Tibial nerve (tissue), 4 donors: ENCODE data around the gene NSD1. TPM values are rescaled to one million over a fixed set of nuclear protein-coding genes. Genes with fewer than 3 reads are reported as not detected.

Source experiments
- DNase-seq, 2 donors: peaks; one replicate each; pipeline ENCODE4 v3.0.0-alpha.2; 2019; ENCODE audit warnings: low spot score in 2 of 2
- H3K27ac ChIP-seq, 4 donors: fragments of 200-600 bp; sonication (generic) in 3 of 4; one replicate each; pipeline ENCODE4 v1.5.1; 2017 to 2019; ENCODE audit warnings: mild to moderate bottlenecking in 1 of 4
- H3K27me3 ChIP-seq, 2 donors: fragments of 200-600 bp; sonication (generic) in 1 of 2; one replicate each; pipeline versions ENCODE4 v1.5.1 to v1.6.0; 2017 to 2019
- H3K36me3 ChIP-seq, 3 donors: fragments of 200-600 bp; sonication (generic); one replicate each; pipeline ENCODE4 v1.5.1; 2018 to 2019
- H3K4me1 ChIP-seq, 4 donors: fragments of 200-600 bp; sonication (generic) in 3 of 4; one replicate each; pipeline ENCODE4 v1.5.1; 2017 to 2019
- H3K4me3 ChIP-seq, 4 donors: fragments of 200-600 bp; sonication (generic) in 3 of 4; one replicate each; pipeline ENCODE4 v1.5.1; 2017 to 2019; ENCODE audit warnings: mild to moderate bottlenecking in 1 of 4, moderate library complexity in 1 of 4
- H3K9me3 ChIP-seq, 4 donors: fragments of 200-600 bp; sonication (generic) in 3 of 4; one replicate each; pipeline ENCODE4 v1.5.1; 2017 to 2019
- CTCF ChIP-seq, 5 experiments: fragments of 200-600 bp in 3 of 5; fragments of 450-650 bp in 2 of 5; sonication (generic) in 3 of 5; IDR thresholded peaks; one replicate each; pipeline ENCODE4 v1.5.1; 2016 to 2019; ENCODE audit warnings: antibody characterized with exemption in 5 of 5, mild to moderate bottlenecking in 3 of 5, moderate library complexity in 2 of 5
- EP300 ChIP-seq, 2 donors: sonication (generic); formaldehyde crosslinking; IDR thresholded peaks; one replicate each; pipeline ENCODE4 v1.6.1; 2017; ENCODE audit warnings: antibody characterized with exemption in 2 of 2, mild to moderate bottlenecking in 1 of 2
- POLR2A ChIP-seq, 2 donors: fragments of 450-650 bp; IDR thresholded peaks; one replicate each; pipeline ENCODE4 v1.6.1; 2017; ENCODE audit warnings: antibody characterized with exemption in 2 of 2, mild to moderate bottlenecking in 2 of 2, moderate library complexity in 2 of 2
- WGBS, 2 donors: methylation state at CpG; one replicate each; pipeline ENCODE4 v1.1.5; 2018; 5-methylcytosine and 5-hydroxymethylcytosine counted together
- total RNA-seq, 4 donors: library from RNA; depleted of rRNA; stranded (reverse); fragments of >200 nt; gene quantifications; one replicate each; pipeline ENCODE4 v1.1.0, GENCODE V29; 2016

Gene NSD1
- total RNA-seq, 4 donors from 2014 or later: 36.6 to 51.3 (median 40.7) TPM

DNA sequence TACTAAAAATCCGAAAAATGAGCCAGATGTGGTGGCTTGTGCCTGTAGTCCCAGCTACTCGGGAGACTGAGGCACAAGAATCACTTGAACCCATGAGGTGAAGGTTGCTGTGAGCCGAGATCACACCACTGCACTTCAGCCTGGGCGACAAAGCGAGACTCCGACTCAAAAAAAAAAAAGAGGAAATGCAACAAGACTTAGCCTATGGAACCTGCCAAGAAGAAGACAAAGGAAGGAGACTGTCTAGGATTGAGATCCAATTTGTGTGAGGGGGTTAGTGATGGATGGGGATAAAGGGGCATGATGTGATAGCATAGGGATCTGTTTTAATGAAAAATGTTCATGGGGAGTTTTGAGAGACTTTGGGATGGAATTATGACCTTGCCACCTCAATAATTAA is 97.1 kb downstream of the NSD1 start:
- no peak for TF ChIP-seq POLR2A (IDR thresholded peaks at IDR 0.05)
- no peak for TF ChIP-seq CTCF (IDR thresholded peaks at IDR 0.05)
- TF ChIP-seq EP300 (IDR thresholded peaks at IDR 0.05): no peak
- Histone ChIP-seq H3K27me3 (no peaks in the 10 kb centered on the region), H3K36me3 (peaks cover 0 to 19% (median 0%) of the 10 kb centered on the region in 3 donors), H3K4me3 (no peak overlapping the region), H3K4me1 (peaks cover 0 to 44% (median 0%) of the 10 kb centered on the region in 4 donors), H3K9me3 (no peaks in the 10 kb centered on the region), H3K27ac (no peak overlapping the region)
- 91 to 96% methylated on average over 6 of the region's 6 CpGs for WGBS, 2 donors
- no peak for DNase-seq

DNA sequence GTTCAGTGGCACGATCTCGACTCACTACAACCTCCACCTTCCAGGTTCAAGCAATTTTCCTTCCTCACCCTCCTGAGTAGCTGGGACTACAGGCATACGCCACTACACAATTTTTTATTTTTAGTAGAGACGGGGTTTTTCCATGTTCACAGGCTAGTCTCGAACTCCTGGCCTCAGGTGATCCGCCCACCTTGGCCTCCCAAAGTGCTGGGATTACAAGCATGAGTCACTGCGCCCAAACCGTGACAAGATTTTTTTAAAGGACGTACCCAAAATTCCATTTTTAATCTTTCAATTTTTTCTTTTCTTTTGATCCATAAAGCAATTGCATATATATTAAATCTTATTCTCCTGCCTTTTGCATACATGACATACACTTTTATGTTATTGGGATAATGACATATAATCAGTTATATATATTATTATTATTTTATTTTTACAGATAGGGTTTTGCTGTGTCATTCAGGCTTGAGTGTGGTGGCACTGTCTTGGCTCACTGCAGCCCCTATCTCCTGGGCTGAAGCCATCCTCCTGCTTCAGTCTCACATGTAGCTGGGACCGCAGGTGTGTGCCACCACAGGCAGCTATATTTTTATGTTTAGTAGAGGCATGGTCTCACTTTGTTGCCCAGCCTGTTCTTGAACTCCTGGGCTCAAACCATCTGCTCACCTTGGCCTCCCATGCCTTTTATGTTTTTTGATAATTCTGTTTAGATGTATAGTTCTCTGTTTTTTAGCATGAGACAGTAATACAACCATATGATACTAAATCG is 98.1 kb downstream of the NSD1 start:
- no peak for DNase-seq
- TF ChIP-seq POLR2A (IDR thresholded peaks at IDR 0.05): no peak
- TF ChIP-seq CTCF (IDR thresholded peaks at IDR 0.05): no peak
- no peak for TF ChIP-seq EP300 (IDR thresholded peaks at IDR 0.05)

DNA sequence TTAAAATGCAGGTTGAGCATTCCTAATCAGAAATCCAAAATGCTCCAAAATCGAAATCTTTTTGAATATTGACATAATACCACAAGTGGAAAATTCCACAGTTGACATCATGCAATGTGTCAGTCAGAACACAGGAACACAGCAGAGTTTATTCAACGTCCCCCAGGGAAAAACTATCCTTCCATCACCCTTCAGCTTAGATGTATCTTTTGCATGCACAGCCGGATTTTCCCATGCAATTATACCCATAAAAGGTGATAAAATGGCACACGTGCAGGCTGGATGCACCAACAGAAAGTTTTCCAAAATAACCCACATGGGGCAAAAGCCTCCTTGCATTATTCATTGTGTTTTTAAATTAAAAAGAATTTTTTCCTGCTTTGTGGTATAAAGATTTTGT is 98.8 kb downstream of the NSD1 start:
- DNase-seq: no peak
- H3K27ac ChIP-seq: no peak overlapping the region
- peaks cover 0 to 38% (median 0%) of the 10 kb centered on the region in 4 donors for H3K4me1 ChIP-seq
- H3K9me3 ChIP-seq: no peaks in the 10 kb centered on the region
- H3K4me3 ChIP-seq: no peak overlapping the region
- H3K27me3 ChIP-seq: no peaks in the 10 kb centered on the region
- TF ChIP-seq EP300 (IDR thresholded peaks at IDR 0.05): no peak
- TF ChIP-seq POLR2A (IDR thresholded peaks at IDR 0.05): no peak
- TF ChIP-seq CTCF (IDR thresholded peaks at IDR 0.05): no peak
- WGBS, 2 donors: 58 to 63% methylated on average over 4 of the region's 4 CpGs
- peaks cover 0 to 27% (median 4%) of the 10 kb centered on the region in 3 donors for H3K36me3 ChIP-seq

More for the DNA sequence above, 98.1 kb downstream of the NSD1 start:
- Histone ChIP-seq H3K9me3 (no peaks in the 10 kb centered on the region), H3K27me3 (no peaks in the 10 kb centered on the region), H3K4me1 (peaks cover 0 to 44% (median 0%) of the 10 kb centered on the region in 4 donors), H3K36me3 (peaks cover 0 to 24% (median 1%) of the 10 kb centered on the region in 3 donors), H3K4me3 (no peak overlapping the region), H3K27ac (no peak overlapping the region)
- WGBS, 2 donors: 96 to 97% methylated on average over 11 of the region's 11 CpGs

DNA sequence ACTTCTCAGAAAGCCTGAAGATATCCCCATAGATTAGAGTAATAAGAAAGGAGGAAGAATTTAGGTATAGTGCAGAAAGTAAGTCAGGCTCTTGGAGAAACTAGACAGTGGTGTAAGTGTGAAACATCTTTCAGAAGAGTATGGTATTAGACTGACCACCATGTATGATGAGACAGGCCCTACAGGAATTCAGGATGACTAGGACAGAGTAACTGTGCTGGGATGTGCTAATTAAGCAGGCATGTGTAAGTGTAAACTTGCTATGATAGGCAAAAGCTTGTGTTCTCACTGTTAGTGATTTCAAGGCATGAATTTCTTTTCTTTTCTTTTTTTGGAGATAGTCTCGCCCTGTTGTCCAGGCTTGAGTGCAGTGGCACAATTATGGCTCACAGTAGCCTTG is 99.2 kb downstream of the NSD1 start:
- no peaks in the 10 kb centered on the region for H3K27me3 ChIP-seq

More for the DNA sequence above, 99.2 kb downstream of the NSD1 start:
- H3K4me3 ChIP-seq: no peak overlapping the region
- no peak for DNase-seq
- 84 to 91% methylated on average over 1 of the region's 1 CpG for WGBS, 2 donors
- H3K36me3 ChIP-seq: peaks cover 0 to 31% (median 4%) of the 10 kb centered on the region in 3 donors
- no peaks in the 10 kb centered on the region for H3K9me3 ChIP-seq
- H3K4me1 ChIP-seq: peaks cover 0 to 36% (median 0%) of the 10 kb centered on the region in 4 donors
- no peak for TF ChIP-seq EP300 (IDR thresholded peaks at IDR 0.05)
- no peak for TF ChIP-seq CTCF (IDR thresholded peaks at IDR 0.05)
- no peak for TF ChIP-seq POLR2A (IDR thresholded peaks at IDR 0.05)
- no peak overlapping the region for H3K27ac ChIP-seq
